Fibroblast of skin of abdomen (primary cell): ENCODE data around the gene SIM2. TPM values are rescaled to one million over a fixed set of nuclear protein-coding genes. Genes with fewer than 3 reads are reported as not detected.
"Not testable (repeated sequence)": the region's sequence is repeated elsewhere in the genome, so short reads cannot be mapped to it uniquely, and the experiment has no call there.

ENCODE experiments used
- DNase-seq: peaks from one replicate; pipeline ENCODE4 v3.0.0-alpha.2; 2013
- polyA plus RNA-seq, 2 experiments: library from polyadenylated mRNA; unstranded; fragments of 120-200 nt; gene quantifications; one replicate each; pipeline ENCODE4 v1.2.1, GENCODE V29; 2013; ENCODE audit not compliant: insufficient read length in 2 of 2

Gene SIM2
- polyA plus RNA-seq (2013, experiment 1 of 2; ENCODE audit: insufficient read length): 3.3 TPM
- polyA plus RNA-seq (2013, experiment 2 of 2; ENCODE audit: insufficient read length): 3.8 TPM

DNA sequence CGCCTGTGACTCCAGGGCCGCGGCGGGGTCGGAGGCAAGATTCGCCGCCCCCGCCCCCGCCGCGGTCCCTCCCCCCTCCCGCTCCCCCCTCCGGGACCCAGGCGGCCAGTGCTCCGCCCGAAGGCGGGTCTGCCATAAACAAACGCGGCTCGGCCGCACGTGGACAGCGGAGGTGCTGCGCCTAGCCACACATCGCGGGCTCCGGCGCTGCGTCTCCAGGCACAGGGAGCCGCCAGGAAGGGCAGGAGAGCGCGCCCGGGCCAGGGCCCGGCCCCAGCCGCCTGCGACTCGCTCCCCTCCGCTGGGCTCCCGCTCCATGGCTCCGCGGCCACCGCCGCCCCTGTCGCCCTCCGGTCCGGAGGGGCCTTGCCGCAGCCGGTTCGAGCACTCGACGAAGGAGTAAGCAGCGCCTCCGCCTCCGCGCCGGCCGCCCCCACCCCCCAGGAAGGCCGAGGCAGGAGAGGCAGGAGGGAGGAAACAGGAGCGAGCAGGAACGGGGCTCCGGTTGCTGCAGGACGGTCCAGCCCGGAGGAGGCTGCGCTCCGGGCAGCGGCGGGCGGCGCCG is at the start of gene SIM2:
Gene SIM2, plus strand, starts transcription at position 135 of the 565 bp plus-strand sequence. CDS start 632 bp downstream, outside the sequence.
- DNase-seq: peak; percentile 38

- no peak for DNase-seq
Observed at GRCh38 chr21:36654324-36654723, 44.6 kb upstream of the SIM2 start.

GRCh38 chr21:36654796-36655325 is 44.1 kb upstream of the SIM2 start:
- DNase-seq: no peak

- DNase-seq: no peak
Observed at GRCh38 chr21:36656138-36656537, 42.8 kb upstream of the SIM2 start.

DNA sequence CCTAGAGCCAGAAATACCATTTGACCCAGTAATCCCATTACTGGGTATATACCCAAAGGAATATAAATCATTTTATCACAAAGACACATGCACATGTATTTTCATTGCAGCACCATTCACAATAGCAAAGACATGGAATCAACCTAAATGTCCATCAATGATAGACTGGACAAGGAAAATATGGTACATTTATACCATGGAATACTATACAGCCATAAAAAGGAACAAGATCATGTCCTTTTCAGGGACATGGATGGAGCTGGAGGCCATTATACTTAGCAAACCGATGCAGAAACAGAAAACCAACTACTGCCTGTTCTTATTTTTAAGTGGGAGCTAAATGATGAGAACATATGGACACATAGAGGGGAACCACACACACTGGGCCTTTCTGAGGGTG is 41.6 kb upstream of the SIM2 start:
- not testable (repeated sequence) for DNase-seq

- no peak for DNase-seq
Observed at GRCh38 chr21:36657999-36658398, 40.9 kb upstream of the SIM2 start.

DNA sequence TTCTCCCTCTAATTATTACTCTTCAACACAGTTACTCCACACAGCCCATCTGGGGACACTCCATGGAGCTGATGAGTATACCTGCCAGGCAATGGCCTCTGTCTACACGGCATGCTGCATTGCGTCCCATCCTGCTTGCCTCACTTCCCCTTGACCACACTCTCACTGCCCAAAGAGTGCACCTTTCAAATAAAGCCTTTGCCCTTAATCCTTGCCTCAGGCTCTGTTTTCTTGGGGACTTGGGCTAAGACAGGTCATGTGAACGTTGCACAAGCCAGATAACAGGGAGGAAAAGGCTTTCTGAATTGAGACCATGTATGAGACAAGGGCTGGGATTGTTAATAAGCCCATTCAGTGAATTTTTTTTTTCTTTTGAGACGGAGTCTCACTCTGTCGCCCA is 40.0 kb upstream of the SIM2 start:
- no peak for DNase-seq

DNA sequence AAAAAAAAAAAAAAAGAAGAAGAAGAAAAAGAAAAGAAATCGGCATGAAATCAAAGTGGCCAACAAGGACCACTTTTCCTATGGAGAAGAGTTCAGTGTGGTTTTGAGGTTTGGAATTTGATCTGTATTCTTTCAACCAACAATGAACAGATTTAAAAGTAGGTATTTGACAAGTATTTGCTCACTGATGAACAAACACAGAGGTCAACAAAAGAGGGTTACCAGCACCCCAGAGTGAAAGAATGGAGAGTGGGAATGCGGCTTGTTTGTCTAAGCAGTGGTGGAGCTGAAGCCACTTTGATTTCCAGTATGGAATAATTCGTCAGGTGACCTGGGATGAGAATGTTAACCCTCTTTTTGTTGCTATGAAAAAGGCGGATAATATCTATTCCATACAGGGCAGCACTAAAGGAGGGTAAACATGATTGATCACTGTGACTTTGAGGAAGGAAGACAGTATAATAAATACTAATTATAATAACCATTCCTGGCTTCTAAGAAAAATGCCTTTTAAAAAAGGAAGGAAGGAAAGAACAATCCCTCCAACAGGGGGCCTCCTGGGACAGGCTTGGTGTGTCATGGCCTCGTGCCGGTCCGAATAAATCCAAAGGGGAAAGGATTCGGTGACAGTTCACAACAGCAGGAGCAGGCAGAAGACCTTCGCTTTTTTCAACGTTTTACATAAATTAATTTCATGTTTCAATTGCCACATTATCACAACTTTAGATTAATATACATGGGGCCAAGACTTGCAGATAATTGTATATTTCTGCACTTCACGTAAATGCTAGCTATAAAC is 37.2 kb upstream of the SIM2 start:
- DNase-seq: peak; percentile 23

- peak; percentile 60 for DNase-seq
Observed at GRCh38 chr21:36663033-36663855, 35.7 kb upstream of the SIM2 start.

GRCh38 chr21:36664662-36664990 is 34.3 kb upstream of the SIM2 start:
- no peak for DNase-seq

GRCh38 chr21:36665806-36666205 is 33.1 kb upstream of the SIM2 start:
- no peak for DNase-seq

- DNase-seq: no peak
Observed at GRCh38 chr21:36668713-36669112, 30.2 kb upstream of the SIM2 start.

DNA sequence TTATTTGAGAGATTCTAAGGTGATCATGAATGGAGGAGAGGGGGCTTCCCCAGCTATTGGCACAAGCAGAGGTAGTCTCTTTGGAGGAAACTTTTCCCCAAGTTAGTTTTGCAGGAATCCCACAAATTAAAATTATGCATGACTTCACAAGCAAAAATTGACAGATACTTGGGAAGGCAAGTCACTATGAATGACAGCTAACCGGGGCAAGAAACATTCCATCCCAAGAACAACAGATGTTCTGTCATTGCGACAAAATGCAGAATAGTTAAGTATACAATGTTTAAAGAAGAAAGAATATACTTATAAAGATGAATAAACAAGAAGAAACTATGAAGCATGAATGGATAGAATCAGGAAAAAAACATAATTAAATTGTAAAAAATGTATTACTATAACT is 27.1 kb upstream of the SIM2 start:
- DNase-seq: no peak

DNA sequence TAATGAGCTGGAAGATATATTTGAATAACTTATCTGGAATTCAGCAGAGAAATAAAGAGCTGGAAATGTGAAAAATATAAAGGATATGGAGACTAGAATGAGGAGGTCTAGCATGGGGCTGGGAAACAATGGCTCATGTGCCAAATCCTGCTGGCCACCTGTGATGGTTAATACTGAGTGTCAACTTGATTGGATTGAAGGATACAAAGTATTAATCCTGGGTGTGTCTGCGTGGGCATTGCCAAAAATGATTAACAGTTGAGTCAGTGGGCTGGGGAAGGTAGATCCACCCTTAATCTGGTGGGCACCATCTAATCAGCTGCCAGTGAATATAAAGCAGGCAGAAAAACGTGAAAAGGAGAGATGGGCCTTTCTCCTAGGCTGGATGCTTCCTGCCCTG is 26.6 kb upstream of the SIM2 start:
- DNase-seq: not testable (repeated sequence)

DNA sequence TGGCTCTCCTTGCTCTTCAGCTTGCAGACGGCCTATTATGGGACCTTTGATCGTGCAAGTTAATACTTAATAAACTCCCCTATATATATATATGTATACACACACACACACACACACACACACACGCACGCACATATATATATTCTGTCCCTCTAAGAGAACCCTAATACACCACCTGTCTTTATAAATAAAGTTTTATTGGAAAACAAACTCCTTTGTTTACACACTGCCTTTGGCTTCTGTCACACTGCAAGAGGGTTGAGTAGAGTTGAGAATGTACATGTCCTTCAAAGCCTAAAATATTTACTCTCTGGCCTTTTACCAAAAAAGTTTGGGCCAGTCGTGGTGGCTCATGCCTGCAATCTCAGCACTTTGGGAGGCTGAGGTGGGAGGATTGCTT is 26.2 kb upstream of the SIM2 start:
- no peak for DNase-seq

DNA sequence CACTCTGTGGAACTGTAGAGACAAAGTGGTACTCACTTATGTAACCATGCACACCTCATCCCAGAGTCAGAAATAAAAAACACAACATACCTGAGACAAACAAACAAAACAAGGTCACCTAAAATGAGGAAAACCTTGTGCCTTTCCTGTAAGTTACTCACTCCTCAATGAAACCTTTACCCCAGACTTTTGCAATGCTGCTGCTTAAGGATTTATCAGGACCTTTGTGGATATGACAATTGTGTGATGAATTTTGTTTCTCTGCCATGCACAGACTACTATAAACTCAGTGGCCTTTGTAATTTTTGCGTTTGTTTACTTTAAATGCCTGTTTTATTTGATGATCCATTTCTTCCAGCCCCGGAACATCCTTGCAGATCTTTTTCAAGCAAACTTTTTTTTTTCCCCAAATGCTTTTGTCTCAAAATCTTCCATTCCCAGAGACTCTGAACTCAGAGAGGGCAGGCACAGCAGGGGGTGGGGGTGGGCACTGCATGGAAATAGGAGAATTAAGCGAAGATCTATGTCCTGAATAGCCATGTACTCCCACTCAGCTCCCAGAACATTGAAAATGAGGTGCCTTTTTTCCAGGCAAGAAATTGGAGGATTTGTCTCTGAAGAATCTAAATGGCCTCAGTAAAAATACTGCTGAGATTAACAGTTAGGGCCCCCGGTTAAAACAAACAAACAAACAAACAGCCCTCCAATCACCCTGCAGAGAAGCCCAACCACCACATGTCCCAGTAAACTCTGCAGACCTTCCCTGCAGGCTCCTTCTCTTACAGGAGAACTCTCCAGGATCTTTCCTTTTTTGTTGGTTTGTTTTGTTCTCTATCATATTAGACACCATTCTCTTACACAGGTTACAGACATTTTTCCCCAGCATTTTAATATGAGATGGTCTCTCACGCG is 22.6 kb upstream of the SIM2 start:
- DNase-seq: no peak

DNA sequence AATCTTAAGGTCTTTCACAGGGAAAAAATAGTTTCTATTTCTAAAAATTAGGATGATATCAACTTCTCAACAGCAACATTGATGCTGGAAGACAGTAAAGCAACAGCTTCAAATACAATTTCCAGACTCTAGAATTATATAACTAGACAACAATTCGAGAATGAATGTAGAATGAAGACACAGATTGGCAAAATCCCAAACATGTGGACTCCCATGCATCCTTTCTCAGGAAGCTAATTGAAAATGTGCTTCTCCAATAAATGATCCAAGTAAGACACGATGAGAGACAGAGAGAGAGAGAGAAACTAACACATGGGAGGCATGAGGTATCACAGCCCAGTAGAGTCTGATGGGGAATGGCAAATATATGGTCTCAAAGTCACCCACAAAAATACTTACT is 21.5 kb upstream of the SIM2 start:
- DNase-seq: no peak

DNA sequence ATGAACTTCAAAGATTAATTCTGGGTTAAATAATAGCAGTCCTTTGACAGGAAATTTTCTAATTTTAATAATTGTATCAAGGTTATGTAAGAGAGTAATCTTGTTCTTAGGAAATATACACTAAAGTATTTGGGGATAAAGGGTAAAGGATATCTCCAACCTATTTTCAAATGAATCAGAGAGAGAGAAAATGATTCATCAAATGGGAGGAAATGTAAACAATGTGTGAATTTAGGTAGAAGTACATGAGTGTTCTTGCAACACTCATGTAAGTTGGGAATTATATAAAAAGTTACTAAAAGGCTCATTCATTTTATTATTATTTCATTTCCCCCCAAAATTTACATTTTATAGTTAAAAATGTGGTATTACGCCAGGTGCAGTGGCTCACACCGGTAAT is 20.4 kb upstream of the SIM2 start:
- DNase-seq: no peak

DNA sequence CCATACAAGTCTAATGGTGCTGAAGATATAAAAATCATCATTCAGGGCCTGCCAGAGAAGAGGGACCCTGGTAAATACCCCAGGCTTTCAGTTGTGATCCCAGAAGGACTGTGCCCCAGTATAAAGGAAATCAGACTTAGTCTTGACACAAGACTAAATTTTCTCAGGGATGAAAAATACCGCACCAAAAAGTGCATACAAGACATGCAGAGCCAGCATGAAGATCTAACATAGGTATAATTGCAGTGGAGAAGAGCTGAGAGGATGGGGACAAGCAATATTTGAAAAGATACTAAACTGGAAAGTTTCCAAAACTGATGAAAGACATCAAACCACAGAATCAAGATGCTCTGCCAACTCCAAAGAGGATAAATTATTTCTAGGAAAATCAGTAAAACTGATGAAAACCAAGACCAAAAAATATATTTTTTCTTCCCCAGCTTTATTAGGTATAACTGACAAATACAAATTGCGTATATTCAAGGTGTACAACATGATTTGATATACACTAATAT is 17.7 kb upstream of the SIM2 start:
- no peak for DNase-seq

DNA sequence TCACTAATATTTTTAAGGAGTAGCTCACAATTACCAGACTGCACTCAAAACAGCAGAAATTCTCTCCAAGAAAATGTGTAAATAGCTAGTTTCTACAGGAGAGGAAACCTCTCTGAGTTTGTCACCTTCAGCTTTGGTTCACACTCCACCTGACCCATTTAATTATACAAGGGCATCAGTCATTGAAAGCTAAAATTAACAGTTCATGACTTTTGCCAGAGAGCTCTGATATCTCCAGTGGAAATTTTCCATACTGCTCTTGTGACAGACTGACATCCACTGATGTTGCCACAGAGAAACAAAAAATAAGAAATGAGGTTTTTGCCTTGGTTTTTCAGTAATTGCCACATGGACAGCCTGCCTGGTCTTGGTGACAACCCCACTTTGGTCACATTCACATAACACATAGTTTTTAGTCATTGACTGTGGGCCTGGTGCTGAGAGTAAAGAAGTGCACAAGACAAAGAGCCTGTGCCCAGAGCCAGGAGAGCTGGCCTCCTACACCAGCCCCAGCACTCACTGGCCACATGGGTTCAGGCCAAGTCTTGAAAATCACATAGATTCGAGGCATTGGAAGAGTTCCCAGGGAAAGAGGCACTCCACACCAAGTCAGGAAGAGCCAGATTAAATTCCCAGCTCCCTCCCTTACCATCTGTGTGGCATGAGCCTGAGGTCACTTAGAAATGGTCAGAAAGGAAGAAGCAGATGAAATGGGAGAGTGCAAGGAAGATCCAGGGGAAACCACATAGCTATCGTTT is 13.8 kb upstream of the SIM2 start:
- DNase-seq: no peak

- DNase-seq: no peak
Observed at GRCh38 chr21:36686955-36687354, 12.0 kb upstream of the SIM2 start.
